Prostate gland (tissue), 2 donors: Measurements from ENCODE around the gene APBA2.

Source experiments
- POLR2A ChIP-seq: fragments of 450-650 bp; IDR thresholded peaks from one replicate; pipeline ENCODE4 v1.6.1; 2016; ENCODE audit warnings: antibody characterized with exemption, mild to moderate bottlenecking
- POLR2AphosphoS5 ChIP-seq: sonication (generic); formaldehyde crosslinking; IDR thresholded peaks from one replicate; pipeline ENCODE4 v1.6.1; 2017; ENCODE audit warnings: antibody characterized with exemption
- TF ChIP-seq, protein P1 (sequence below), 4 experiments: fragments of 200-600 bp in 2 of 4; fragments of 450-650 bp in 2 of 4; sonication (generic) in 2 of 4; IDR thresholded peaks; 1 replicate in 3 of 4; 2 replicates in 1 of 4; pipeline ENCODE4 v1.5.1; 2016 to 2019; ENCODE audit warnings: antibody characterized with exemption in 4 of 4, mild to moderate bottlenecking in 2 of 4, moderate library complexity in 2 of 4

GRCh38 chr15:29032751-29033150, 147.0 kb downstream of the APBA2 start:
- TF ChIP-seq, protein P1, sequence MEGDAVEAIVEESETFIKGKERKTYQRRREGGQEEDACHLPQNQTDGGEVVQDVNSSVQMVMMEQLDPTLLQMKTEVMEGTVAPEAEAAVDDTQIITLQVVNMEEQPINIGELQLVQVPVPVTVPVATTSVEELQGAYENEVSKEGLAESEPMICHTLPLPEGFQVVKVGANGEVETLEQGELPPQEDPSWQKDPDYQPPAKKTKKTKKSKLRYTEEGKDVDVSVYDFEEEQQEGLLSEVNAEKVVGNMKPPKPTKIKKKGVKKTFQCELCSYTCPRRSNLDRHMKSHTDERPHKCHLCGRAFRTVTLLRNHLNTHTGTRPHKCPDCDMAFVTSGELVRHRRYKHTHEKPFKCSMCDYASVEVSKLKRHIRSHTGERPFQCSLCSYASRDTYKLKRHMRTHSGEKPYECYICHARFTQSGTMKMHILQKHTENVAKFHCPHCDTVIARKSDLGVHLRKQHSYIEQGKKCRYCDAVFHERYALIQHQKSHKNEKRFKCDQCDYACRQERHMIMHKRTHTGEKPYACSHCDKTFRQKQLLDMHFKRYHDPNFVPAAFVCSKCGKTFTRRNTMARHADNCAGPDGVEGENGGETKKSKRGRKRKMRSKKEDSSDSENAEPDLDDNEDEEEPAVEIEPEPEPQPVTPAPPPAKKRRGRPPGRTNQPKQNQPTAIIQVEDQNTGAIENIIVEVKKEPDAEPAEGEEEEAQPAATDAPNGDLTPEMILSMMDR (IDR thresholded peaks at IDR 0.05), result no peak
- TF ChIP-seq POLR2A, result no peak
- no peak for TF ChIP-seq POLR2AphosphoS5
